ENCODE data around the gene SH2D1B. TPM values are rescaled to one million over a fixed set of nuclear protein-coding genes. Genes with fewer than 3 reads are reported as not detected.

SH2D1B gene
- total and polyA plus RNA-seq, 4 experiments from 2014 or later = 0.23 TPM; not detected in 3

DNA sequence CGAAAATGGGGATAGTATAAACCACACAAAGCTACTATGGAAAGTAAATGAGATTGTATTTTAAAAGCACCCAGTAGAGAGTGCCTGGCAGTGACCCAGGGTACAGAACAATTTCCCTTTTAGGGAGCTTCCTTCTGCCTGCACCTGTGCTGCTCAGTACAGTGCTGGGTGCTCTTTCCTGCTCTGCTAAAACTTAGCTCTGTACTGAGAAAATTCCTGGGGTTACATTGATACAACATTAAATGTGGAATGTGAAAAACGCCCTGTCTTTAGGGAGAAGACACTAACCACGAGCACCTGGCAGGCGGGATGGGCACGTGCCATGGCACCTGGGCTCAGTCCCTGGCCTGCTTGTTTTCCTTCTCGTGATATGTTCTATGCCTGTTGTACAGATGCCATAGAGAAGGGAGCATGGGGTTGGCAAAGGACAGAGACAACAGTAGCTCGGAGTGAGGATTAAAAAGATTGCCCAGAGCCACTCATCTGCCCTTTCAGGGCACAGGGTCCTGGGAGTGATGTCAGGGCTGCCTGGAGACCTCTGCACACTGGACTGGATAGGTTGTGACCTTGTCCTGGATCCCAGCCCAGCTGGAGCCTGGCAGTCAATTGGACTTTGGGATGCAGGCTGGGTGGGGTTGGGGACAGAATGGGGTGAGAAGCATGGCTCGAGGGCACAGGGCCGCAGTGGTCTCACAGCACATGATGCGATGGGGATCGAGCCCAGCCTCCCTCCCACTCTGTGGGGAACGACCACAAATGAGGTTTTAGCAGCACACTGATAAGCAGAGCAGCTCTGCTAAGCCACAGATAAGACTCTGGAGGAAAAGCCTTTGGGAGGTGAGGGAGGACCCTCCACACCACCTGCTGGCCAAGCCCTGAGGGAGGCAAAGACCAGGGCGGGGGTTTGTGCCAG, 39.5 kb downstream of the SH2D1B start:
- H3K27ac Mint-ChIP-seq = no peak overlapping the region
- Histone ChIP-seq H3K9me3 (ENCODE audit: control insufficient read depth in 1 of 2, low read length in 2 of 2) (no peaks in the 10 kb centered on the region), H3K27me3 (ENCODE audit: insufficient read depth, low read length) (no peaks in the 10 kb centered on the region), H3K4me3 (ENCODE audit: low read length in 2 of 2) (no peak overlapping the region), H3K36me3 (ENCODE audit: insufficient read depth, low read length) (no peaks in the 10 kb centered on the region), H3K4me1 (ENCODE audit: insufficient read depth, low read length) (no peaks in the 10 kb centered on the region), H3K27ac (ENCODE audit: low read depth, low read length) (no peak overlapping the region)
- intact Hi-C loops (cut with micrococcal nuclease) = no loop called here
- CTCF ChIA-PET (ENCODE audit: partially characterized antibody) = interaction anchor here (1.5 kb wide), 1 partner anchor 19 kb away, joined by 4 read pairs; no protein-coding TSS in a partner anchor
- H3K9me3 Mint-ChIP-seq = no peaks in the 10 kb centered on the region
- H3K4me1 Mint-ChIP-seq = no peaks in the 10 kb centered on the region
- H3K27me3 Mint-ChIP-seq = no peaks in the 10 kb centered on the region
- POLR2A ChIA-PET (ENCODE audit: partially characterized antibody) = no interaction called here
- H3K4me3 Mint-ChIP-seq = no peak overlapping the region
- no peak for DNase-seq
- H3K36me3 Mint-ChIP-seq = no peaks in the 10 kb centered on the region

DNA sequence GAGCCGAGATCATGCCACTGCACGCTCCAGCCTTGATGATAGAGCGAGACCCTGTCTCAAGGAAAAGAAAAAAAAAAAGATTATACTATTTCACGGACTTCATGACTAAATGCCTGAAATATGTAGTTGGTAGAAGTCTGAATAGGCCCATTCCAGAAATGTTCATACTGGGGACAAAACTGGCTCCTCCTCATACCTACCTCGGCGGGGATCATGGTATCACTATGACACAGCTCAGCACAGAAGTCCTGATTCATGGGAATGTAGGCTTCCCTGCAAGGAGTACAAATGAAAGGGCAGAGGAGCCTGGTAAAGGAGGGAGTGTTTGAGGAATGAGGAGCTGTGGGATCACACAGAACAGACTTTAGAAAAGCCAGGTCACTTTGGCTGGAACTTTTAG, 40.3 kb downstream of the SH2D1B start:
- Histone ChIP-seq H3K36me3 (ENCODE audit: insufficient read depth, low read length) (no peaks in the 10 kb centered on the region), H3K4me1 (ENCODE audit: insufficient read depth, low read length) (no peaks in the 10 kb centered on the region), H3K9me3 (ENCODE audit: control insufficient read depth in 1 of 2, low read length in 2 of 2) (no peaks in the 10 kb centered on the region), H3K27me3 (ENCODE audit: insufficient read depth, low read length) (no peaks in the 10 kb centered on the region), H3K4me3 (ENCODE audit: low read length in 2 of 2) (no peak overlapping the region), H3K27ac (ENCODE audit: low read depth, low read length) (no peak overlapping the region)
- Mint-ChIP-seq H3K4me1 (no peaks in the 10 kb centered on the region), H3K4me3 (no peak overlapping the region), H3K9me3 (no peaks in the 10 kb centered on the region), H3K27me3 (no peaks in the 10 kb centered on the region), H3K27ac (no peak overlapping the region), H3K36me3 (no peaks in the 10 kb centered on the region)
- CTCF ChIA-PET (ENCODE audit: partially characterized antibody) = interaction anchor here (1.5 kb wide), 1 partner anchor 20 kb away, joined by 4 read pairs; no protein-coding TSS in a partner anchor
- intact Hi-C loops (cut with micrococcal nuclease) = no loop called here
- POLR2A ChIA-PET (ENCODE audit: partially characterized antibody) = no interaction called here
- no peak for DNase-seq

DNA sequence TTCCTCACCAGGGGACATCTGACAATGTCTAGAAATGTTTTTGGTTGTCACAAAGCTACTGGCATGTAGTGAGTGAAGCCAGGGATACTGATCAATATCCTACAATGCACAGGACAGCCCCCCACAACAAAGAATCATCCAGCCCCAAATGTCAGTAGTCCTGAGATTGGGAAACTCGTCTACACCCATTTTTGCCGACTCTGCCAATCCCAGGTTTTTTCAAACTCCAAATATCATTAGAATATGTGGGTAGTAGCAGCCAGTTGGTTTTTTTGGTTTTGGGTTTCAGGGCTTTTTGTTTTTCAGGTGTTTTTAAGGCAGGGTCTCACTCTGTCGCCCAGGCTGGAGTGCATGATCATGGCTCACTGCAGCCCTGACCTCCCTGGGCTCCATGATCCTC, 41.2 kb downstream of the SH2D1B start:
- Mint-ChIP-seq H3K9me3 (no peaks in the 10 kb centered on the region), H3K27ac (no peak overlapping the region), H3K4me1 (no peaks in the 10 kb centered on the region), H3K27me3 (no peaks in the 10 kb centered on the region), H3K4me3 (no peak overlapping the region), H3K36me3 (no peaks in the 10 kb centered on the region)
- no peaks in the 10 kb centered on the region for H3K9me3 ChIP-seq (ENCODE audit: control insufficient read depth in 1 of 2, low read length in 2 of 2)
- no peak overlapping the region for H3K27ac ChIP-seq (ENCODE audit: low read depth, low read length)
- H3K4me1 ChIP-seq (ENCODE audit: insufficient read depth, low read length) = no peaks in the 10 kb centered on the region
- no peak for DNase-seq
- CTCF ChIA-PET (ENCODE audit: partially characterized antibody) = no interaction called here
- no peak overlapping the region for H3K4me3 ChIP-seq (ENCODE audit: low read length in 2 of 2)
- H3K27me3 ChIP-seq (ENCODE audit: insufficient read depth, low read length) = no peaks in the 10 kb centered on the region
- intact Hi-C loops (cut with micrococcal nuclease) = no loop called here
- no peaks in the 10 kb centered on the region for H3K36me3 ChIP-seq (ENCODE audit: insufficient read depth, low read length)
- POLR2A ChIA-PET (ENCODE audit: partially characterized antibody) = no interaction called here

DNA sequence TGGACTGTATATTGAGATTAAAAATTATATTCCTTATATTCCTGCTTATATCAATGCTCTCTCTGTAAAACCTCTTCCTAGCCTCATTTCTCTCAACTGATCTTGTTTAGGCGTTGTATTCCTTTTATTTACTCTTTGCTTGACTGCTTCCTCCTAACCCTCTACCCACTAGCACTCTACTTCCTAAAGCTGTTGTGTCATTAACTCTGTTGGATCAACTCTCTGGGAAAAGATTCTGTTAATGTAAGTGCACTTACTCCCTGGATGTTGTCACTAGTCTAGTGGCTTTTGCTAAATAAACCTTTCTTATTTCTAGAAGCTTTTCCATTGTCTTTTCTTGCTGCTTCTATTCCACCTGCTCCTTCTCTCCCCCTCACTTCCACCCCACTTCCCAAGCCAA, 41.8 kb downstream of the SH2D1B start:
- no peak for DNase-seq
- no peak overlapping the region for H3K27ac Mint-ChIP-seq
- Histone ChIP-seq H3K4me3 (ENCODE audit: low read length in 2 of 2) (no peak overlapping the region), H3K9me3 (ENCODE audit: control insufficient read depth in 1 of 2, low read length in 2 of 2) (no peaks in the 10 kb centered on the region), H3K27ac (ENCODE audit: low read depth, low read length) (no peak overlapping the region), H3K27me3 (ENCODE audit: insufficient read depth, low read length) (no peaks in the 10 kb centered on the region), H3K36me3 (ENCODE audit: insufficient read depth, low read length) (no peaks in the 10 kb centered on the region), H3K4me1 (ENCODE audit: insufficient read depth, low read length) (no peaks in the 10 kb centered on the region)
- no peak overlapping the region for H3K4me3 Mint-ChIP-seq
- H3K9me3 Mint-ChIP-seq = no peaks in the 10 kb centered on the region
- intact Hi-C loops (cut with micrococcal nuclease) = no loop called here
- CTCF ChIA-PET (ENCODE audit: partially characterized antibody) = no interaction called here
- no peaks in the 10 kb centered on the region for H3K36me3 Mint-ChIP-seq
- no peaks in the 10 kb centered on the region for H3K4me1 Mint-ChIP-seq
- H3K27me3 Mint-ChIP-seq = peaks cover 0 to 2% of the 10 kb centered on the region in 2 donors
- POLR2A ChIA-PET (ENCODE audit: partially characterized antibody) = no interaction called here

DNA sequence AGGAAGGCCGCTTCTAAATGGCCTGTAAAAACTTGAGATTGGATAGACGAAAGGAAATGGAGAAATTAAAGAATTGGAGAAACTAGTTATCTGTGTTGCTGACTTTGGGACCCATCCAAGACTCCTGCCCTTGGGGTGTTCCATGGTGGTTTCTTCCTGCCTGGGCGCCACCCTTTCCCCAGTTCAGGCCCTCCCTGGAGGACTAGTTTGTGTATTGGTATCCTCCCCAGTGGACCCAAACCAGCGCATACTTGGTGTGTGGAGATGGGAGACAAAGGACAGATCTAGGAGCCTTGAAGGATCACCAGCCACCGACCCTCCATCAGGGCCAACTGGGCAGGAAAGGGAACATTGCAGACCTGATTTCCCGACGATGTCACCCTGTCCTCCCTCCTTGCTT, 42.4 kb downstream of the SH2D1B start:
- ChIA-PET POLR2A (ENCODE audit: partially characterized antibody) (no interaction called here), CTCF (ENCODE audit: partially characterized antibody) (no interaction called here)
- Histone ChIP-seq H3K27me3 (ENCODE audit: insufficient read depth, low read length) (no peaks in the 10 kb centered on the region), H3K36me3 (ENCODE audit: insufficient read depth, low read length) (no peaks in the 10 kb centered on the region), H3K4me1 (ENCODE audit: insufficient read depth, low read length) (no peaks in the 10 kb centered on the region), H3K4me3 (ENCODE audit: low read length in 2 of 2) (no peak overlapping the region), H3K27ac (ENCODE audit: low read depth, low read length) (no peak overlapping the region), H3K9me3 (ENCODE audit: control insufficient read depth in 1 of 2, low read length in 2 of 2) (no peaks in the 10 kb centered on the region)
- intact Hi-C loops (cut with micrococcal nuclease) = no loop called here
- no peaks in the 10 kb centered on the region for H3K36me3 Mint-ChIP-seq
- no peaks in the 10 kb centered on the region for H3K9me3 Mint-ChIP-seq
- no peaks in the 10 kb centered on the region for H3K4me1 Mint-ChIP-seq
- no peak overlapping the region for H3K4me3 Mint-ChIP-seq
- H3K27me3 Mint-ChIP-seq = peaks cover 0 to 5% of the 10 kb centered on the region in 2 donors
- no peak for DNase-seq
- H3K27ac Mint-ChIP-seq = no peak overlapping the region

DNA sequence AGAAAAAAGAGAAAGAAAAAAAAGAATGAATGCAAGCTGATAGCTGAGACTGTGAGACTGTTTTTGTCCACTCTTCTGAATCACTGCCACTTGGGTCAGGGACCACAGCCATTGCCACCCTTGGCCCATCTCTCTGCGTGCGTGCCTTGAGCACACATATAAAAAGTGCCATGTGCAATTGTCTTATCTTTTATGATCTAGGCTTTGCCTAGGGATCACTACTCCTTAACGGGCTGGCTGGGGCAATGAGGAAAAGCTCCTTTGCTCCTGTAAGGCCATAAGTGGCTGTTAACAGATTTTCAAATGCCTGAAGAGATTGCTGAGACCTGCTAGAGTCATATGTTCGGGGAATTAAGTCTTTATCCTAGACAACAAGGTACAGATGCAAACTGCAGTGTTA, 43.5 kb downstream of the SH2D1B start:
- H3K4me3 ChIP-seq (ENCODE audit: low read length in 2 of 2) = no peak overlapping the region
- H3K27ac Mint-ChIP-seq = no peak overlapping the region
- no peaks in the 10 kb centered on the region for H3K27me3 ChIP-seq (ENCODE audit: insufficient read depth, low read length)
- H3K9me3 Mint-ChIP-seq = no peaks in the 10 kb centered on the region
- H3K4me1 ChIP-seq (ENCODE audit: insufficient read depth, low read length) = no peaks in the 10 kb centered on the region
- no peaks in the 10 kb centered on the region for H3K36me3 ChIP-seq (ENCODE audit: insufficient read depth, low read length)
- H3K36me3 Mint-ChIP-seq = no peaks in the 10 kb centered on the region
- H3K4me1 Mint-ChIP-seq = no peaks in the 10 kb centered on the region
- DNase-seq = no peak
- H3K4me3 Mint-ChIP-seq = no peak overlapping the region
- H3K27ac ChIP-seq (ENCODE audit: low read depth, low read length) = no peak overlapping the region
- CTCF ChIA-PET (ENCODE audit: partially characterized antibody) = no interaction called here
- intact Hi-C loops (cut with micrococcal nuclease) = no loop called here
- H3K9me3 ChIP-seq (ENCODE audit: control insufficient read depth in 1 of 2, low read length in 2 of 2) = no peaks in the 10 kb centered on the region
- POLR2A ChIA-PET (ENCODE audit: partially characterized antibody) = no interaction called here
- peaks cover 4 to 9% of the 10 kb centered on the region in 2 donors for H3K27me3 Mint-ChIP-seq

DNA sequence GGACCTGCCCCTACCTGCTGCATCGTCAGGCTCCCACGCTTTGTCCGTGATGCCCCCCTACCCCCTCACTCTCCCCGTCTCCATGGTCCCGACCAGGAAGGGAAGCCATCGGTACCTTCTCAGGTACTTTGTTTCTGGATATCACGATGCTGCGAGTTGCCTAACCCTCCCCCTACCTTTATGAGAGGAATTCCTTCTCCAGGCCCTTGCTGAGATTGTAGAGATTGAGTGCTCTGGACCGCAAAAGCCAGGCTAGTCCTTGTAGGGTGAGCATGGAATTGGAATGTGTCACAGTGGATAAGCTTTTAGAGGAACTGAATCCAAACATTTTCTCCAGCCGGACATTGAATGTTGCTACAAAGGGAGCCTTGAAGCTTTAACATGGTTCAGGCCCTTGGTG, 44.2 kb downstream of the SH2D1B start:
- ChIA-PET POLR2A (ENCODE audit: partially characterized antibody) (no interaction called here), CTCF (ENCODE audit: partially characterized antibody) (no interaction called here)
- H3K27ac Mint-ChIP-seq = no peak overlapping the region
- Histone ChIP-seq H3K36me3 (ENCODE audit: insufficient read depth, low read length) (no peaks in the 10 kb centered on the region), H3K4me1 (ENCODE audit: insufficient read depth, low read length) (no peaks in the 10 kb centered on the region), H3K27ac (ENCODE audit: low read depth, low read length) (no peak overlapping the region), H3K27me3 (ENCODE audit: insufficient read depth, low read length) (no peaks in the 10 kb centered on the region), H3K9me3 (ENCODE audit: control insufficient read depth in 1 of 2, low read length in 2 of 2) (no peaks in the 10 kb centered on the region), H3K4me3 (ENCODE audit: low read length in 2 of 2) (no peak overlapping the region)
- H3K9me3 Mint-ChIP-seq = no peaks in the 10 kb centered on the region
- no peak overlapping the region for H3K4me3 Mint-ChIP-seq
- H3K36me3 Mint-ChIP-seq = no peaks in the 10 kb centered on the region
- H3K27me3 Mint-ChIP-seq = peaks cover 4 to 10% of the 10 kb centered on the region in 2 donors
- no peak for DNase-seq
- intact Hi-C loops (cut with micrococcal nuclease) = no loop called here
- no peaks in the 10 kb centered on the region for H3K4me1 Mint-ChIP-seq

Data from CD4-positive, alpha-beta memory T cell (primary cell).